Smooth muscle cell (in vitro differentiated cells): ENCODE results near the gene EPHB2. TPM values are rescaled to one million over a fixed set of nuclear protein-coding genes. Genes with fewer than 3 reads are reported as not detected.

Source experiments
- DNase-seq: peaks from one replicate; lab custom pipeline; 2025; ENCODE audit not compliant: unreplicated experiment; lab: John Stamatoyannopoulos, UW
- H2AFZ ChIP-seq: fragments of 200-600 bp; sonication (generic); 2 replicates; pipeline ENCODE4 v1.6.0; 2016; ENCODE audit warnings: antibody characterized with exemption, low read depth, mild to moderate bottlenecking
- H3F3A ChIP-seq: fragments of 200-600 bp; sonication (generic); 2 replicates; pipeline ENCODE4 v1.6.0; 2017; ENCODE audit warnings: antibody characterized with exemption, low read depth
- H3K27ac ChIP-seq: fragments of 200-600 bp; sonication (generic); 2 replicates; pipeline ENCODE4 v1.5.1; 2016; ENCODE audit warnings: low read depth, mild to moderate bottlenecking
- H3K27me3 ChIP-seq: fragments of 200-600 bp; sonication (generic); 2 replicates; pipeline ENCODE4 v1.6.1; 2016; ENCODE audit warnings: low read depth, mild to moderate bottlenecking
- H3K36me3 ChIP-seq: fragments of 200-600 bp; sonication (generic); 2 replicates; pipeline ENCODE4 v1.5.1; 2016; ENCODE audit warnings: low read depth
- H3K4me1 ChIP-seq: fragments of 200-600 bp; sonication (generic); 2 replicates; pipeline ENCODE4 v1.5.1; 2016; ENCODE audit warnings: low read depth
- H3K4me2 ChIP-seq: fragments of 200-600 bp; sonication (generic); 2 replicates; pipeline ENCODE4 v1.6.0; 2016; ENCODE audit warnings: mild to moderate bottlenecking
- H3K4me3 ChIP-seq: fragments of 200-600 bp; sonication (generic); 2 replicates; pipeline ENCODE4 v1.5.1; 2016; ENCODE audit warnings: mild to moderate bottlenecking
- H3K79me2 ChIP-seq: fragments of 200-600 bp; sonication (generic); 2 replicates; pipeline ENCODE4 v1.6.0; 2016; ENCODE audit warnings: low read depth, mild to moderate bottlenecking
- H3K9ac ChIP-seq: fragments of 200-600 bp; sonication (generic); 2 replicates; pipeline ENCODE4 v1.6.0; 2016; ENCODE audit warnings: low read depth
- H3K9me3 ChIP-seq: fragments of 200-600 bp; sonication (generic); replicated peaks from 2 replicates; pipeline ENCODE4 v1.5.1; 2016; ENCODE audit warnings: low read depth
- H4K20me1 ChIP-seq: fragments of 200-600 bp; sonication (generic); 2 replicates; pipeline ENCODE4 v1.6.0; 2016; ENCODE audit warnings: low read depth
- WGBS: methylation state at CpG from one replicate; pipeline ENCODE4 v1.1.7; 2016; ENCODE audit warnings: low lambda C conversion rate; 5-methylcytosine and 5-hydroxymethylcytosine counted together
- polyA plus RNA-seq: library from polyadenylated mRNA; unstranded; fragments of >200 nt; fragmentation: Nextera tagmentation; extraction: Ambion mirVana; gene quantifications from 2 replicates; pipeline ENCODE4 v1.2.1, GENCODE V29; 2016
- total RNA-seq: library from RNA; depleted of rRNA; stranded (reverse); fragments of >200 nt; gene quantifications from 2 replicates; pipeline ENCODE4 v1.2.3, GENCODE V29; 2014
- TF ChIP-seq, protein P1 (sequence below): fragments of 200-600 bp; sonication (generic); IDR thresholded peaks from 2 replicates; pipeline ENCODE4 v1.5.1; 2017; ENCODE audit warnings: borderline replicate concordance, mild to moderate bottlenecking, antibody characterized with exemption; ENCODE audit not compliant: insufficient read depth, poor library complexity, severe bottlenecking

The EPHB2 gene
- total and polyA plus RNA-seq, 2 experiments from 2014 or later = 1.1 to 6.7 TPM

DNA sequence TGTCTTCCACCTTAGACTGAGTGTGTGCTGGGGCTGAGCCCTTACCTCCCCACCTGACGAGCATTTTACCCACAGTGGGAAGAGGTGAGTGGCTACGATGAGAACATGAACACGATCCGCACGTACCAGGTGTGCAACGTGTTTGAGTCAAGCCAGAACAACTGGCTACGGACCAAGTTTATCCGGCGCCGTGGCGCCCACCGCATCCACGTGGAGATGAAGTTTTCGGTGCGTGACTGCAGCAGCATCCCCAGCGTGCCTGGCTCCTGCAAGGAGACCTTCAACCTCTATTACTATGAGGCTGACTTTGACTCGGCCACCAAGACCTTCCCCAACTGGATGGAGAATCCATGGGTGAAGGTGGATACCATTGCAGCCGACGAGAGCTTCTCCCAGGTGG, 73.7 kb downstream of the EPHB2 start:
- no peak for DNase-seq
- H3K9me3 ChIP-seq = no peaks in the 10 kb centered on the region
- peaks cover 90% of the 10 kb centered on the region for H3K27me3 ChIP-seq
- 97% methylated on average over 19 of the region's 19 CpGs for WGBS
- H3F3A ChIP-seq = no peaks in the 10 kb centered on the region
- H3K4me1 ChIP-seq = peaks cover 9% of the 10 kb centered on the region
- H2AFZ ChIP-seq = no peak overlapping the region
- H3K79me2 ChIP-seq = no peaks in the 10 kb centered on the region
- no peak overlapping the region for H3K9ac ChIP-seq
- no peak overlapping the region for H3K4me2 ChIP-seq
- H3K4me3 ChIP-seq = no peak overlapping the region
- H4K20me1 ChIP-seq = no peaks in the 10 kb centered on the region
- no peaks in the 10 kb centered on the region for H3K36me3 ChIP-seq
- TF ChIP-seq, protein P1, sequence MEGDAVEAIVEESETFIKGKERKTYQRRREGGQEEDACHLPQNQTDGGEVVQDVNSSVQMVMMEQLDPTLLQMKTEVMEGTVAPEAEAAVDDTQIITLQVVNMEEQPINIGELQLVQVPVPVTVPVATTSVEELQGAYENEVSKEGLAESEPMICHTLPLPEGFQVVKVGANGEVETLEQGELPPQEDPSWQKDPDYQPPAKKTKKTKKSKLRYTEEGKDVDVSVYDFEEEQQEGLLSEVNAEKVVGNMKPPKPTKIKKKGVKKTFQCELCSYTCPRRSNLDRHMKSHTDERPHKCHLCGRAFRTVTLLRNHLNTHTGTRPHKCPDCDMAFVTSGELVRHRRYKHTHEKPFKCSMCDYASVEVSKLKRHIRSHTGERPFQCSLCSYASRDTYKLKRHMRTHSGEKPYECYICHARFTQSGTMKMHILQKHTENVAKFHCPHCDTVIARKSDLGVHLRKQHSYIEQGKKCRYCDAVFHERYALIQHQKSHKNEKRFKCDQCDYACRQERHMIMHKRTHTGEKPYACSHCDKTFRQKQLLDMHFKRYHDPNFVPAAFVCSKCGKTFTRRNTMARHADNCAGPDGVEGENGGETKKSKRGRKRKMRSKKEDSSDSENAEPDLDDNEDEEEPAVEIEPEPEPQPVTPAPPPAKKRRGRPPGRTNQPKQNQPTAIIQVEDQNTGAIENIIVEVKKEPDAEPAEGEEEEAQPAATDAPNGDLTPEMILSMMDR = no peak
- no peak overlapping the region for H3K27ac ChIP-seq

DNA sequence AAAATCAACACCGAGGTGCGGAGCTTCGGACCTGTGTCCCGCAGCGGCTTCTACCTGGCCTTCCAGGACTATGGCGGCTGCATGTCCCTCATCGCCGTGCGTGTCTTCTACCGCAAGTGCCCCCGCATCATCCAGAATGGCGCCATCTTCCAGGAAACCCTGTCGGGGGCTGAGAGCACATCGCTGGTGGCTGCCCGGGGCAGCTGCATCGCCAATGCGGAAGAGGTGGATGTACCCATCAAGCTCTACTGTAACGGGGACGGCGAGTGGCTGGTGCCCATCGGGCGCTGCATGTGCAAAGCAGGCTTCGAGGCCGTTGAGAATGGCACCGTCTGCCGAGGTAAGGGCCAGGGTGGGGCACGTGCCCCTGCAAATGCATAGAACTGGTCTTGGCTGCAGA, 74.1 kb downstream of the EPHB2 start:
- Histone ChIP-seq H3K27ac (no peak overlapping the region), H4K20me1 (no peaks in the 10 kb centered on the region), H3K4me1 (peaks cover 9% of the 10 kb centered on the region), H3K4me2 (no peak overlapping the region), H3K4me3 (no peak overlapping the region), H3K9ac (no peak overlapping the region), H2AFZ (no peak overlapping the region), H3K27me3 (peaks cover 90% of the 10 kb centered on the region), H3K79me2 (no peaks in the 10 kb centered on the region), H3K9me3 (no peaks in the 10 kb centered on the region), H3F3A (no peaks in the 10 kb centered on the region), H3K36me3 (no peaks in the 10 kb centered on the region)
- TF ChIP-seq, protein P1 = no peak
- DNase-seq = no peak
- WGBS = 95% methylated on average over 27 of the region's 27 CpGs

DNA sequence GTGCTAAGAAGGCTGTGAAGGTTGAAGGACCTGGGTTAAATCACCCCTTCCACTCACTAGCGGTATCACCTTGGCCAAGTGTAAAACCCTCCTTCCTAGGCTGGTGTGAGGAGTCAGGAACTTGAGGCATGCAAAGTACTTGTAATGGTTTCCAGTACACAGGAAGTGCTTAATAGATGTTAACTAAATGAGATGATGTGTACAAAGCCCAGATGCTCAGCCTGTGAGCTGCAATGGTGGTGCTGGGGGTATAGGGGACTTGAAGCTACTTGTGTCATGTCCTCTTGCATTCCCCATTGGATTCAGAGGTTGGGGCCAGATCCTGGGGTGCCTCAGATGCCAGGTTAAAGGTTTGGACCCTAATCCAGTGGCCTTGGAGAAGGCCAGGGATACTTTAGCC, 75.5 kb downstream of the EPHB2 start:
- Histone ChIP-seq H3K9me3 (no peaks in the 10 kb centered on the region), H3K4me2 (no peak overlapping the region), H3K27me3 (peaks cover 92% of the 10 kb centered on the region), H4K20me1 (no peaks in the 10 kb centered on the region), H3K36me3 (no peaks in the 10 kb centered on the region), H3K9ac (no peak overlapping the region), H3K4me1 (peaks cover 9% of the 10 kb centered on the region), H3F3A (no peaks in the 10 kb centered on the region), H3K4me3 (no peak overlapping the region), H3K79me2 (no peaks in the 10 kb centered on the region), H3K27ac (no peak overlapping the region), H2AFZ (no peak overlapping the region)
- WGBS = 87% methylated on average over 1 of the region's 1 CpG
- no peak for DNase-seq
- TF ChIP-seq, protein P1 = no peak

DNA sequence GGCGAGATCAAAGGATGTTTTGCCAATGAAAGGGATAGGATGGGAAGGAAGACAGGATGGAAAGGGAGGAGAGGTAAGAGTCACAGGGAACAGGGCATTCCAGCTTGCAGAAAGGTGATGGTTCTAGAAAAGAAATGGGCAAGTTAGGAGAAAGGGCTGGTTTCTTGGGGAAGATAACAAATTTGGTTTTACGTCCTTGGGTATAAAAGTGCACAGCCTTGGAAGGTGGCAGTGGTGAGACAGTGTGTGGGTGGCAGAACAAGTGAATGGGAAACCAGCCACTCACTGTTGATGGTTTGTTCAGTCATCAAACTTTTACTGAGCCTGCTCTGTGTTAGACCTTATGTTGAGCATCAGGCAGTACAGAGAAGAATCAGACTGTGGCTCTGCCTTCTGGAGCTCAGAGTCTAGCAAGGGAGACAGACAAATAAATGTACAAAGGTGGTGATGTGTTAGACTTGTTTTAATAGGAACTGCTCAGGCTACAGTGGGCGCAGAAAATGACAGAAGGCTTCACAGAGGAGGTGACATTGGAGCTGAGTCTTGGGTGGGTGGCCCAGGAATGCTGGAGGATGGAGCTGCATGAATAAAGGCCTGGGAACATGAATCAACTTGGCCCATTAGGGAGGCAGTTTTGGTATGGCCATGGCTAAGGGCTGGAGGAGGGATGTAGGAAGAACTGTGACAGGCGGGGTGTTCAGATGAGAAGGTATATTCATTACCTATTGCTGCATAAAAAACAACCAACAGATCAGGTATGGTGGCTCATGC, 76.3 kb downstream of the EPHB2 start:
- Histone ChIP-seq H3K4me3 (no peak overlapping the region), H3K27ac (no peak overlapping the region), H3K79me2 (no peaks in the 10 kb centered on the region), H3K9me3 (no peaks in the 10 kb centered on the region), H2AFZ (no peak overlapping the region), H3K4me1 (peaks cover 6% of the 10 kb centered on the region), H4K20me1 (no peaks in the 10 kb centered on the region), H3F3A (no peaks in the 10 kb centered on the region), H3K9ac (no peak overlapping the region), H3K4me2 (no peak overlapping the region), H3K27me3 (peaks cover 95% of the 10 kb centered on the region), H3K36me3 (no peaks in the 10 kb centered on the region)
- 89% methylated on average over 4 of the region's 4 CpGs for WGBS
- DNase-seq = no peak
- TF ChIP-seq, protein P1 = no peak
